ENCODE results near the gene TMEM171.

Gene TMEM171

DNA sequence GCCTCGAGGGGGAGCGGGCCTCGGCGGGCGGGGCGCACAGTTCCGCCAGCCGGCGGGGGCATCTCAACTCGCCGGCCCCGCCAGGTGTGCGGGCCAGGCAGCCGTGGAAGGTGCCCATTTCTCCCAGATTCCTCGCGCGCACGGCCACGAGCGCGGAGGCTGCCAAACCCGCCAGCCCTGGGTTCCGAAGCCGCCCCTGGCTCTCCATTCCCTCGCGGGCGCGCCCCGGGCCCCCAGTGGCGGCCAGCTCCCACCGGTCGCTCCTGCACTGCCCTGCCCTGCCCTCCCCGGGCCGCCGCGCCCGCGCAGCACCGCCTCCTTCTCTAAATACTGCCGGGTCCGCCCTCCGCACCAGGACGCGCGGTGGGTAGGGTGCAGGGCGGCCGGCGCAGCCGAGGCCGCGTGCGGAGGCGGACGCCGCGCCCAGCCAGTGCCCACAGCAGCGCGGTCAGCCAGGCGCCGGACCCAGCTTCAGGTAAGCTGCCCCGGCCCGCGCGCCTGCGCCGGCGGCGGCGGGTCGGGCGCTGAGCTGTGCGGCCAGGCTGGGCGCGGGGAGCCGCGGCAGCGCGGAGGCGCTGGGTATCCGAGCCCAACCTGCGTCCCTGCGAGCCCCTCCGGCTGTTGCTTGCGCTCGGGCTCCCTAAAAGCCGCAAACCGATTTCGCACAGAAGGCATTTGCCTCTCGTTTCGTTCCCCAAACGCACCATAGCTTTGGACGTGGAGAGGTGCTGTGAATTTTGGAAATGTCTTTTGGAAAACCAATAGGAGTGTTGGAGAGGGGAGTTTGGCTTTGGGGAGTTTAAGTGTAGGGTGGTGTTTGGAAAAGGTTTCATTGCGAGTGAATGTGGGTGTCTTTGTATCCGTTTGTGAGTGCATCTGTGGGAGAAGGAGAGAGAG is at the start of gene TMEM171:
TMEM171 (plus strand) TSS at position 354 of the 897 bp plus-strand sequence. CDS start 2,799 bp downstream, outside the sequence.
- no peak for DNase-seq

DNA sequence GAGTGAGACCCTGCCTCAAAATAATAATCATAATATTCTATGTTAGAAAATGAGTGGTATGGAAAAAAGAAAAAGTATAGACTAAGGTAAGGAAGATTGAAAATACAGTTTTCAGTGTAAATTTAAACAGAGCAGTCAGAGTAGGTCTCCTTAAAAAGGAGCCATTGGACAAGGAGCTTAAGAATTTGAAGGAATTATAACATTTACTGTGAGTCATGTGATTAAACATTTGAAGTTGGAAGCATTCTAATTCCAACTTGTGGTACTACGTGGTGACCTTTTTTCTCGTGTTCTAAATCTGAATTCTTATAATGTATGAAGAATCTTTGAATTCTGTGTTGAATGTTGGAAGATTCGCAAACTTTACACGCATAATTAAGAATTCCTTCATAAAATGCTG is 39.3 kb upstream of the TMEM171 start:
- no peak for DNase-seq

DNA sequence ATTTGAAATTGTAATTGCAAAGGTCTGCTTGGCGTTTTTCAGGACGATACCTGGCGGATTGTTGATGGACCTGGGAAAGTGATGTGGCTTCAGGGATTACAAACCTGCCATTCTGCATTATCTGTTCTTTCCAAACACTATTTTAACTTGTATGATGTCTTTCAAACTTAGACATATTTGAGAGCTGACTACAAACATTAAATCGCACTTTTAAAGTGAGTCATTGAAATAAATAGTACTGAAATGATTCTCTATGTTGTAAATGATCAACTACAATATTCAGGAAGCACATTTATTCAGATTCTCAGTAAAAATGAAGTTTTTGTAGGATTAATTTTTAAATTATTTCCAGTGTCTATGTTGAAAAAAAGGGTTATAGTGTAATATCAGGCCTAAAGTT is 32.3 kb upstream of the TMEM171 start:
- no peak for DNase-seq

- DNase-seq = no peak
These were observed 26.4 kb upstream of the TMEM171 start for GRCh38 chr5:73093943-73094342.

DNA sequence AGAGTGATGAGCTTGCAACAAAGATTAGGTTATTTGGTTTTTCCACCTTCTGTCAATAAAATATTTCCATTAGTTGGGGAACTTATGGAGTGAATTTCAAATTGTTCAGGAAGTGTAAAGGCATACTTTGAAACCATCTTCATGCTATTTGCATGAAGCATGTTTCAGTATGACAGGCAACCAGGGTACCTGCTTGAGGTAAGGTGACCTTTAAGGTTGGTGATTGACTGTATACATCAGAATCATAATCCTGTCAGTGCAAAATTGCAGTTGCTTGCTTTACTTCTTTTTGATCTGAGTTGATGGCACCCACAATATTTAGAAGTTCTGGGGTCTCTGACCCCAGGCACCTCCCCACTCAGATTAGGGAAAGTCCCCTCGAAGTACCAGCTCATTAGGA is 26.0 kb upstream of the TMEM171 start:
- DNase-seq = no peak

DNA sequence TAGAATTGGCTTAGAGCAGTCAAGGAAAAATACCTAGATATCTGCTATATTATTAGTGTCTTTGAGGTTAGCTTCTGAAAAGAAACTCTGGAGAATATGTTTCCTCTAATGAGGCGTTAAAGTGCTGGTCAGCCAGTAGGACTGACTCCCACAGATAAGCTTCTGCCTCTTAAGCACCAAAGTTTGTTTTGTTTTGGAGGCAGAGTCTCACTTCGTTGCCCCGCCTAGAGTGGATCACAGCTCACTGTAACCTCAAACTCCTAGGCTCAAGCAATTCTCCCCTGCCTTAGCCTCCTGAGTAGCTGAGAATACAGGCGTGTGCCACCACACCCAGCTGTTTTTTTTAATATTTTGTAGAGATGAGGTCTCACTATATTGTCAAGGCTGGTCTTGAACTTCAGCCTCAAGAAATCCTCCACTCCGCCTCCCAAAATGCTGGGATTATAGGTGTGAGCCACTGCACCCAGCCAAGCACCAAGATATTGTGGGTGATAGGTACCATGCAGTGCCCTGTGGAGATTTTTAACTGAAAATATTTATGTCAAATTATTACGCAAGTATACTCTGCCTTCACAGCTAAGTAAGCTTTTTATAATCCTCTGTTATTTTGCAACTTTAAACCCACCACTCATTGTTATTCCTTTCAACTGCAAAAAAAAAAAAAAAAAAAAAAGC is 24.7 kb upstream of the TMEM171 start:
- no peak for DNase-seq

GRCh38 chr5:73096239-73096575 is 24.2 kb upstream of the TMEM171 start:
- DNase-seq = no peak

DNA sequence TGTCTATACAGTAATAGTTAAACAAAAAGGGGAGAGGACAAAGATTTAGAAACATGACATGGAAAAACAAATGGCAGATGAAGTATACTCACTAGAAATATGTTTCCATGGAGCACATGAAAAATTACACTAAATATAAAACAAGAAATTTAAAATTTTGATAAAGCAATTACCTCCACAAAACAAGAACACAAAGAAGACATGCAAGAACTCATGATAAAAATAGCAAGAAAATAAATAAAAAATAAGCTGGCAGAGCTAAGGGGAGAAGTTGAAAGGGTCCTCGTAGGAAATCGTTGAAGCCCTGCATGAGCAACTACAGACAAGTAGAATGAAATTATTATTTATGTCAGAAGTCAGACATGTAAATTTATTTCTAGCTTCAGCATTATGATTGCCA is 22.6 kb upstream of the TMEM171 start:
- no peak for DNase-seq

DNA sequence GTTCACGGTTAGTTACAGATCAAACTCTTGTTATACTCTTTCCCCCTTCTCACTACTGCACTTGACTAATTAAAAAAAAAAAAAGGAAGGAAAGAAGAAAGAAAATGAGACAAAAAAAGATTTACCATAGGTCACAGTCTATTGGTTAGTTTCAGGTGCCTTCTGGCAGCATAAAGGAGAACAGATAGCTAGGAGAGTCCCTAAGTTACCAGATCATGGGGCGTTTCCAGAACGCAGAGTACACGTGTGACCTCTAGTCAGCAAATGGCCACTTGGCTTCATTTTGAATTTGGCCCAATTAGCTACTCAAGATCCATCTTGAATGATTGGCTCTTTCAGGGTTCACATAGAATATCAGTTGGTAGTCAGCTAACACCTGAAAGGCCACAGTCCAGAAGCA is 20.3 kb upstream of the TMEM171 start:
- no peak for DNase-seq

GRCh38 chr5:73103870-73104299 is 16.5 kb upstream of the TMEM171 start:
- no peak for DNase-seq

DNA sequence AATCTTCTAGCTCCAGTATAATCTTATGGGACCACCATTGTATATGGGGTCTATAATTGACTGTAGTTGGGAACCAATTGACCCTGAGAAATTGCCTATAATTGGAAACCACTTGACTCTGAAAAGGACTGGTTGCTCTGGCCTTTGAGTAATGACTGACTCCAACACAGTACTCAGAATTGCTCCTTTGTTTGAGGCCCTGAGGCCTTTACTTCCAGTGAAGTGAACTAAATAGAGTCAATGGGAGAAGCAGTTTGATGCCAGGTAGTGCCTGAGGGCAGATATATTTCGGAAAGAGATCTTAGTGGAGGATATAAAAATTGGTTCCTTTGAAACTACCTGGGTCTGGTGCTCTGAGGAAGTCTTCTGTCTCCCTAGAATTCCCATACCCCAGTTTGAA is 16.0 kb upstream of the TMEM171 start:
- DNase-seq = no peak

- DNase-seq = no peak
These were observed 14.0 kb upstream of the TMEM171 start for GRCh38 chr5:73106335-73106734.

GRCh38 chr5:73110190-73110589 is 10.2 kb upstream of the TMEM171 start:
- no peak for DNase-seq

- DNase-seq = no peak
These were observed 8.8 kb upstream of the TMEM171 start for GRCh38 chr5:73111536-73111935.

GRCh38 chr5:73112359-73112758 is 8.0 kb upstream of the TMEM171 start:
- DNase-seq = no peak

DNA sequence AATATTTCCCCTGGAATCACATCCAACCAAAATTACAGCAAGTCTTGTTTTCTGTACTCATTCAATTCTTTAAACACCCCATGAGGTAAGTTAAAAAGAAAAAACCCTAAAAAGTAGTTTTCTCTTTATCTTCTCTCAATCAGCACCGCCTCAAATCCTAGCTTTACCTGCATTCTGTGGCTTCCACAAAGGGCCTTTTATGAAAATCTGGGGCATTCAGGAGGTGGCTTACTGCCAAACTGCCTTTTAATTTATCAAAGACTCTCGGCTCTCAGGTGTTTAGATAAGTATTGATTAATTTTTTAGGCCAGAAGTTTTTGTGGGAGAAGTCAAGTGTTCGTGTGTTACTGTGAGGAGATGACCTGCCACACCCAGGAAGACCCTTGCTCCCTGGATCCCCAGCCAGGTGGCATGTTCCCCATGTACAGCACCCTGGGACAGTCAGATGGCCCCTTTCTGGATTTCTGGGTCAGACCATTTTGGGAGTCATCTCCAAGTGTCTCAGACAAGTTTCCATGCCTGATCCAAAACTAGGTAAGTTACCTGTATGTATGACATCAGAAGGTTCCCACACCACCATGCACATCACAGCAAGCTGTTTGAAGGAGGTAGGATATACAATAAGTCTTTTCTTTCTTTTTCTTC is 6.2 kb upstream of the TMEM171 start:
- no peak for DNase-seq

GRCh38 chr5:73115399-73116051 is 4.8 kb upstream of the TMEM171 start:
- DNase-seq = no peak

GRCh38 chr5:73116506-73116905 is 3.9 kb upstream of the TMEM171 start:
- no peak for DNase-seq

- no peak for DNase-seq
These were observed 3.2 kb upstream of the TMEM171 start for GRCh38 chr5:73117088-73117740.

GRCh38 chr5:73118391-73118973 is 1.9 kb upstream of the TMEM171 start:
- DNase-seq = no peak

DNA sequence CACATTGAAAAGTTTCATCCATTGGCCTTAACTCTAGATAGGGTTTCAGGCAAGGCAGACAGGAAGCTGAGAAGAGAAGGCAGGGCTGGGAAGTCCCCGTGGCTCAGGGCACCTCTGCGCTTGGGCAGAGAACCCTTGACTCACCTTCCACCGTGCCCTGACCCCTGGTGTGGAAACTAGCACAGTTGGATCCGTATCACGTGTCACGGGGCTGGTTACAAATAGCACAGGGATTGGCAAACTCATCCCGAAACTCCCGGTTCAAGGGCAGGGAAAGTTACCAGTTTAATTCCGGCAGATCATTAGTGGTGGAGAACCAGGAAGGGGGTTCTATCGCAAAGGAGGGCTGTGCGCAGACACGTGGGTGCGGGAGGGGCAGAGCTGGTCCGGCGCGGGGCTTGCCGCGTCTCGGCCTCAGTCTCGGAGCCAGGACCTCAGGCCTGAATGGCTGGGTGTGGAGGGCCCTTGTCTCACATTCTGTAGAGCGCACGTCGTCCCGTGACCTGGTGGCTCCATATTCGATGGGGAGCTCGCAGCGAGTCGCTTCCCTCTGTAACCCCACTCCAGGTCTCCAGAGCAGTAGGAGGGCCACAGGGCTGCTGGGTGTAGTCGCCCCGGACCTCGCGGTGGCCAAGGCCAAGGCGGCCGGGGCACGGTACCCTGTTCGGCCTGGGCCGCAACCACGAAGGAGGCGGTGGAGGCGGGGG is 771 bp upstream of the TMEM171 start:
- DNase-seq = no peak

- no peak for DNase-seq
These were observed 716 bp downstream of the TMEM171 start for GRCh38 chr5:73121119-73121463.

All from stimulated activated CD4-positive, alpha-beta T cell treated with anti-CD3 and anti-CD28 coated beads, Interleukin-4, amount 100 ng/mL, for 1 hour (primary cell).